GM12873 (cell line): Measurements from ENCODE around the gene FLYWCH1.

Experiments used
- CTCF ChIP-seq: IDR thresholded peaks from 2 replicates; pipeline ENCODE4 v1.5.1; 2012; ENCODE audit warnings: low read depth, mild to moderate bottlenecking, moderate library complexity, low read length, control low read depth; ENCODE audit not compliant: insufficient read depth; ENCODE audit errors: missing control alignments

The FLYWCH1 gene

GRCh38 chr16:2884041-2884451 lies 27.7 kb upstream of the FLYWCH1 start:
- no peak for TF ChIP-seq CTCF

GRCh38 chr16:2894231-2894630 lies 17.5 kb upstream of the FLYWCH1 start:
- TF ChIP-seq CTCF = peak; percentile 10

- no peak for TF ChIP-seq CTCF
Measured at GRCh38 chr16:2895813-2896212, 15.9 kb upstream of the FLYWCH1 start.

GRCh38 chr16:2896480-2897010 lies 15.2 kb upstream of the FLYWCH1 start:
- no peak for TF ChIP-seq CTCF

- TF ChIP-seq CTCF = no peak
Measured at GRCh38 chr16:2897110-2897509, 14.6 kb upstream of the FLYWCH1 start.

GRCh38 chr16:2898831-2899563 lies 12.7 kb upstream of the FLYWCH1 start:
- TF ChIP-seq CTCF = no peak

- no peak for TF ChIP-seq CTCF
Measured at GRCh38 chr16:2899564-2900072, 12.1 kb upstream of the FLYWCH1 start.
